Adrenal gland (tissue), 5 donors: ENCODE data around the gene MCF2L.

Experiments
- CTCF ChIP-seq, 6 experiments: fragments of 450-650 bp in 4 of 6; fragments of 200-600 bp in 2 of 6; sonication (generic) in 1 of 6; IDR thresholded peaks; 1 replicate in 5 of 6; 2 replicates in 1 of 6; pipeline versions ENCODE4 v1.5.1 to v1.8.0; 2016 to 2021; ENCODE audit warnings: antibody characterized with exemption in 6 of 6, mild to moderate bottlenecking in 2 of 6, moderate library complexity in 1 of 6
- POLR2A ChIP-seq, 2 donors: fragments of 450-650 bp; IDR thresholded peaks; one replicate each; pipeline ENCODE4 v1.6.1; 2017; ENCODE audit warnings: antibody characterized with exemption in 2 of 2, mild to moderate bottlenecking in 2 of 2, moderate library complexity in 1 of 2
- donor health status: DM: no; HTN: no; CAD: no.

GRCh38 chr13:112923962-112924361, 45.1 kb upstream of the MCF2L start:
- no peak for TF ChIP-seq CTCF (IDR thresholded peaks at IDR 0.05)
- TF ChIP-seq POLR2A (IDR thresholded peaks at IDR 0.05): no peak
